HG03280 (cell line): ENCODE measurements around the gene DPP7.
"Not testable (repeated sequence)": the region's sequence is repeated elsewhere in the genome, so short reads cannot be mapped to it uniquely, and the experiment has no call there.

Experiments used
- ATAC-seq: cut with Tn5 transposase; IDR thresholded peaks from one replicate; pipeline ENCODE4 v1.9.1; 2021; ENCODE audit warnings: mild to moderate bottlenecking, moderate library complexity; ENCODE audit not compliant: unreplicated experiment

Gene DPP7

DNA sequence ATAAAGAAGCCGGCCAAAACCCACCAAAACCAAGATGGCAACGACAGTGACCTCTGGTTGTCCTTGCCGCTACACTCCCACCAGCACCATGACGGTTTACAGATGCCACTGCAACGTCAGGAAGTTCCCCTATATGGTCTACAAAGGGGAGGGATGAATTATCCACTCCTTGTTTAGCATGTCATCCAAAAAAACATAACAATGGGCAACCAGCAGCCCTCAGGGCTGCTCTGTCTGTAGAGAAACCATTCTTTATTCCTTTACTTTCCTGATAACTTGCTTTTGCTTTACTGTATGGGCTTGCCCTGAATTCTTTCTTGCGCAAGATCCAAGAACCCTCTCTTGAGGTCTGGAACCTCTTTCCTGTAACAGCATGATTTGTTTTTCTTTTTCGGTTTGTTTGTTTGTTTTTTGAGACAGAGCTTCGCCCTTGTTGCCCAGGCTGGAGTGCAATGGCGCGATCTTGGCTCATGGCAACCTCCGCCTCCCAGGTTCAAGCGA, 39.2 kb downstream of the DPP7 start:
- ATAC-seq = no peak

- ATAC-seq = no peak
Observed at GRCh38 chr9:137074657-137075274, 39.8 kb downstream of the DPP7 start.

DNA sequence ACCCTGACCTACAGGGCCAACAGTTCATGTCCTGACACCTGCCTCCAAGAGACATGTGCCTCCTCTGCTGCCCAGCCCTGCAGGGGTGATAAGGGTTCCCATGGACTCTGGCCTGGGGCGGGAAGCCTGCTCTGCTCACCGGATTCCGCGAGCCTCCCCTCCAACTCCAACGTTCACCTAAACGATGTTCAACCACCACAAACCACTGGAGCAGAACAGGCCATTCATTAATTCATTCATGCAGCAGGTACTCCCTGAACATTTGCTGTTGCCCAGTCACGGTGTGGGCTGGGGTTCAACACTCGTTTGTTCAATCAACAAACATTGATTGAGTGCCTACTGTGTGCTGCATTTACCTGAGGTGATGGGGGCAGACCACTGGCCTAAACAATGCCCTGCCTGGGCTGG, 40.5 kb downstream of the DPP7 start:
- ATAC-seq = no peak

DNA sequence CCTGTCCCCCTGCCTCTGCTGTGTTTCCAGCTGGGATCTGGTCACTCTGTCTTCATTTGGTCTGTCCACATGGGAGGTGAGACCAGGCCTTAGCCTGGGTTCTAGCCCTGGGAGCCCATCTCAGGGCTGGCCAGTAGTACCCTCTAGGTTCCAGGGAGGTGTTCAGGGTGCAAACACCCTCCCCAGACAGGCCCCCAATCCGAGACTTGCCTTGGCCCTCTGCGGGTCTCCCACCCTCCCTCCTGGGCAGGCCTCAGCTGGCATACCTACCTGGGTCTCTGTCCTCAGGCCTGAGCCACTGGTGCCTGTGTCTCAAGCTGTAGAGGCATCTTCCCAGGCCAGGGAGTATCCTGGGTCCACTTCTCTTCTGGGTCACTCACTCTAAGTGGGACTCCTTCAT, 43.3 kb downstream of the DPP7 start:
- no peak for ATAC-seq

GRCh38 chr9:137070906-137071275, 43.6 kb downstream of the DPP7 start:
- peak; percentile 6 for ATAC-seq

- peak; percentile 68 for ATAC-seq
Observed at GRCh38 chr9:137070201-137070905, 44.2 kb downstream of the DPP7 start, which contains the start of gene SAPCD2. SAPCD2 (minus strand) TSS chr9:137070557; CDS start chr9:137070460, 97 bp downstream.

GRCh38 chr9:137069508-137070091, 44.9 kb downstream of the DPP7 start:
- ATAC-seq = no peak

DNA sequence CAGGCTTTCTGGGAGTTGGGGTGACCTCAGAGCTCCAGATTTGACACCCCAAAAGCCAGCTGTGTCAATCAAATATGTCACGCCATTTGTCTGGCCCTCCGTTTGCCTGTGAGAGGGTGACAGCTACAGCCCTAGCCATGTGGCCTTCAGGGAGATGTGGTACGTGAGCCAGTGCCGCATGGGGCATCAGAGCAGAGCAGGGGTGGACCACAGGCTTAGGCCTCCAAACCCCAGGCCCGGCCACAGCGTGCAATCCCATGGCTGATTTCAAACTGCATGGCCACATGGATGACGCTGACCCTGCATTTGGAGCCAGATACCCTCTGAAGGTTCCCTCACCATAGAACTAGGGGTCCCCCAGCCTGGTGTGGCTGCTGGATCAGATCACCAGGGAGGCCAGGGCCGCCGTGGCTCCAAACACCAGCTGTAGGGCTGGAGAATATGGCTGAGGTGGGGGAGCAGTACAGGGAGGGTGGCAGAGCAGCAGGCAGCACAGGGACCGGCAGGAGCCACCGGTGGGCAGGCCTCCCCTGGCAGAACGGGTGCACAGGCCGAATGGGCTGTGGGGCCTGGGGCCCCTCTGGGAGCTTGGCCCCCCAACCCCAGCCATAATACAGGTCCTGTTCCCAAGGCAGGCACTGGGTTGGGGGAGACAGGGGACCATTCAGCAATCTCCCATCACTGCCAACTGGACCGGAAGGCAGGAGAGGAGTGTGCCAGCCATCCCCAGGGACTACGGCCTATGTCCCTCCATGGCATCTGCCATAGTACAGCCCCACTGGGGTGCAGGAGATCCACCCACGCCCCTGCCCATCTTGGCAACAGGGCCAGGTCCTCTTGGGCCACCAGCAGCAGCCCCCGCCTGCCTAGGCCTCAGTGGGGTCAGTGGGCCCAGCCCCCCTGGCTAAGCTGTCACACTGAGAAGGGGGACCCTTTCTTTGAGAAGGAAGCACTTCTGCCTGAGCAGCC, 45.7 kb downstream of the DPP7 start:
- ATAC-seq = no peak

GRCh38 chr9:137067860-137068538, 46.5 kb downstream of the DPP7 start:
- ATAC-seq = peak; percentile 44

- ATAC-seq = no peak
Observed at GRCh38 chr9:137066096-137066861, 48.3 kb downstream of the DPP7 start.

- ATAC-seq = no peak
Observed at GRCh38 chr9:137065336-137065967, 49.1 kb downstream of the DPP7 start.

DNA sequence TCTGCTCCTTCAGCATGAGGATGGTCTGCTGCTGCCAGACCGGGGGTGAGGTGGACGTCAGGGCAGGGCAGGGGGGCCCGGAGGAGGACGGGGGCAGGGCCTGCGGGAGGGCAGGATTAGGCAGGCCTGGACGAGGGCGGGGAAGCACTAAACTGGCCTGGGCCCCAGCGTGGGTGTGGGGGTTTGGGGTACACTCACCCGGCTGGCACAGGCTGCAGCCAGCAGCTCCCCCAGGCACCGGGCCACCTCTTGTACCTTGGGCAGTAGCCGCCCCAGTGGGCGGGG, 49.7 kb downstream of the DPP7 start:
- ATAC-seq = no peak

DNA sequence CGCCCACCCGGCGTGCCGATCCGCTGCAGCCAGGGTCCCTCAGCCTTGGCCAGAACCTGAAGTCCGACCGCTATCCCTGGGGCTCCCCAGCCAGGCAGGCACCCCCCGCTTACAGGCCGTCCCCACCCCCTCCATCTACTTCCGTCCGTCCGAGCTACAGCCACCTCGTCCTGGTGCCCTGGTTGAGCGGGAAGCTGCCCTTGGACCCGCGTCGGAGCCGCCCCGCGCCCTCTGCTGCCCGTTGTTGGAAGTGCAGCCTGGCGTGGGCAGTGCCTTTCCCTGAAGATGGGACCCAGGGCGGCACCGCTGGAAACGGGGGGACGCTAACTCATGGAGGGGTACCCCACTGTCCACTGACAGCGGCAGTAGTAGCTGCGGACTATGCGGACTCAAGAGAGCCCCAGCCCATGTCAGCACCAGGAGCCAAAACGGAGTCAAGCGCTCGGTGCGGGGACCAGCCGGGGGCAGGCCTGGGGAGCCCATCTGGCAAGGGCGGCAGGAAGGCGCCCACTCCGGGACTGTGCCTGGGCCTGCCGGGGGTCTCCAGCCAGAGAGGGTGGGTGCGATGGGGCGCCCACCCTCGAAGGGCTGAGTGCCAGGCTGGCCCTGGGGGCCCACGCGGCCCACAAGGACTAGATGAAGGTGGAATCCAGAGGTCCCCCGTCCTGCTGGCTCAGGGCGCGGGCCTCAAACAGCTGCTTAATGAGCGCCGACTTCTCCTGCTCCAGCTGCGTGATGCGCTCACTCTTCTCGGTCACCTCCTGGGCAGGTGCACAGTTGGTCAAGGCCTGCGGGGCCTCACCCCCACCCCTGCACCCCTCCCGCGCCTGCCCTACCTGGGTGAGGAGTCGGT, 50.3 kb downstream of the DPP7 start:
- no peak for ATAC-seq

- ATAC-seq = no peak
Observed at GRCh38 chr9:137063311-137064026, 51.1 kb downstream of the DPP7 start.

DNA sequence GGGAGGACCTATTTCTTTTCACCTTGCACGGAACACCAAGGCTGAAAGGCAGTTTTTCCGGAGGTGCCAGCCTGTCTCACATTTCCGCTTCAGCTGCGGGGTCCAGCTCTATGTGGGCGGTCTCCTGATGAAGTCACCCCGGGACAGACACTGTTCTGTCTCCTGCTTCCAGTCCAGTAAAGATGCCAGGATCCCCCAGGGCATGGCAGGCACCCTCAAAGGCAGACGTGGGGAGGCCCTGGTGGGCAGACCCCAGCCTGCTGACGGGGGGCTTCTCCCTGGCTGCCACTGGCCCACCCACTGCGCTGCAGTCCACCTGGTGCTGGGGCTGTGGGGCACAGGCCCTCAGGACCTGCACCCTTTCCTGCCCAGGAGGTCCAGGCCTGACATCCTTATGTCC, 51.7 kb downstream of the DPP7 start:
- ATAC-seq = not testable (repeated sequence)

DNA sequence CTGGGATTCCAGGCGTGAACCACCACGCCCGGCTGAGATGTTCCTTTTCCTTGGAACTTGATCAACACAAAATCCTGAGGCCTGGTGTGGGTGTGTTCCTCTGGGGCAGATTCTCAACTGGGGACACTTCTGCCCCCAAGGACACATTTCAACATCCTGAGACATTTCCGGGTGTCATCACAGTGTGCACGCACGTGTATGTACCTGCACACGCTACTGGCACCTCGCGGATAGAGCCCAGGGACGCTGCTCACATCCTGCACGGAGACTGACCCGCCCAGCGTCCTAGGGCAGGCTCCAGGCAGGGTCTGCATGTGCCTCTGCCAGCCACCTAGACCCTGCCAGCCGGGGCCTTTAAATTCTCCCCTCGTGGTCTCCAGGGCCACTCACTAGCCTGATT, 52.1 kb downstream of the DPP7 start:
- ATAC-seq = no peak
